ENCODE measurements around the gene DNAAF2. TPM values are rescaled to one million over a fixed set of nuclear protein-coding genes. Genes with fewer than 3 reads are reported as not detected.
"Not testable (repeated sequence)": the region's sequence is repeated elsewhere in the genome, so short reads cannot be mapped to it uniquely, and the experiment has no call there.

DNAAF2 gene
- total RNA-seq, 2 donors from 2014 or later: 4.3 to 6.1 TPM

GRCh38 chr14:49623387-49623786 lies 11.7 kb downstream of the DNAAF2 start:
- DNase-seq (ENCODE audit: low spot score): no peak
- intact Hi-C loops (cut with DNase I): no loop called here

- intact Hi-C loops (cut with DNase I): no loop called here
- no peak for DNase-seq (ENCODE audit: low spot score)
Observed at GRCh38 chr14:49622022-49622607, 12.9 kb downstream of the DNAAF2 start.

- peak; percentile 96 for DNase-seq (ENCODE audit: low spot score)
- intact Hi-C loops (cut with DNase I): no loop called here
Observed at GRCh38 chr14:49621114-49621881, 13.7 kb downstream of the DNAAF2 start.

GRCh38 chr14:49620182-49621113 lies 14.6 kb downstream of the DNAAF2 start, which contains the start of the genes MGAT2 and RPL36AL:
Gene MGAT2 (plus strand): TSS chr14:49620799. CDS start chr14:49621269, 470 bp downstream.
Gene RPL36AL (minus strand): TSS chr14:49620626. CDS start chr14:49619104, 1,522 bp downstream.
- peak; percentile 99 for DNase-seq (ENCODE audit: low spot score)
- intact Hi-C loops (cut with DNase I): no loop called here

GRCh38 chr14:49619730-49620129 lies 15.3 kb downstream of the DNAAF2 start:
- DNase-seq (ENCODE audit: low spot score): no peak
- intact Hi-C loops (cut with DNase I): no loop called here

- intact Hi-C loops (cut with DNase I); DNase-seq (ENCODE audit: low spot score): not testable (repeated sequence)
Observed at GRCh38 chr14:49619273-49619672, 15.8 kb downstream of the DNAAF2 start.

- intact Hi-C loops (cut with DNase I): no loop called here
- no peak for DNase-seq (ENCODE audit: low spot score)
Observed at GRCh38 chr14:49617852-49618519, 17.1 kb downstream of the DNAAF2 start.

GRCh38 chr14:49615776-49616175 lies 19.3 kb downstream of the DNAAF2 start:
- intact Hi-C loops (cut with DNase I): no loop called here
- no peak for DNase-seq (ENCODE audit: low spot score)

GRCh38 chr14:49614196-49614595 lies 20.8 kb downstream of the DNAAF2 start:
- DNase-seq (ENCODE audit: low spot score): no peak
- intact Hi-C loops (cut with DNase I): loop anchor here in 1 of 2 donors (5.0 kb wide), 1 partner anchor 1027 kb away; no protein-coding TSS in a partner anchor

- intact Hi-C loops (cut with DNase I): loop anchor here in 1 of 2 donors (5.0 kb wide), 1 partner anchor 1025 kb away; no protein-coding TSS in a partner anchor
- no peak for DNase-seq (ENCODE audit: low spot score)
Observed at GRCh38 chr14:49612671-49613070, 22.4 kb downstream of the DNAAF2 start.

- intact Hi-C loops (cut with DNase I): loop anchor here in 1 of 2 donors (5.0 kb wide), 1 partner anchor 1025 kb away; no protein-coding TSS in a partner anchor
- DNase-seq (ENCODE audit: low spot score): no peak
Observed at GRCh38 chr14:49612251-49612650, 22.8 kb downstream of the DNAAF2 start.

GRCh38 chr14:49607583-49607982 lies 27.5 kb downstream of the DNAAF2 start:
- intact Hi-C loops (cut with DNase I): no loop called here
- DNase-seq (ENCODE audit: low spot score): no peak

GRCh38 chr14:49598485-49599300 lies 36.4 kb downstream of the DNAAF2 start, which contains the start of gene LRR1:
Gene LRR1 (plus strand): TSS chr14:49598940. CDS start chr14:49599021, 81 bp downstream.
- intact Hi-C loops (cut with DNase I): no loop called here
- peak; percentile 96 for DNase-seq (ENCODE audit: low spot score)

GRCh38 chr14:49598189-49598484 lies 36.9 kb downstream of the DNAAF2 start:
- intact Hi-C loops (cut with DNase I): no loop called here
- no peak for DNase-seq (ENCODE audit: low spot score)

GRCh38 chr14:49594347-49595091 lies 40.5 kb downstream of the DNAAF2 start:
- DNase-seq (ENCODE audit: low spot score): no peak
- intact Hi-C loops (cut with DNase I): no loop called here

GRCh38 chr14:49593016-49593415 lies 42.0 kb downstream of the DNAAF2 start:
- intact Hi-C loops (cut with DNase I): no loop called here
- no peak for DNase-seq (ENCODE audit: low spot score)

- no peak for DNase-seq (ENCODE audit: low spot score)
- intact Hi-C loops (cut with DNase I): no loop called here
Observed at GRCh38 chr14:49589387-49589786, 45.7 kb downstream of the DNAAF2 start.

Data from posterior vena cava (tissue), 2 donors.